ENCODE data around the gene HNF1B.

- TF ChIP-seq CTCF (IDR thresholded peaks at IDR 0.05) (no peak), POLR2A (IDR thresholded peaks at IDR 0.05) (no peak)
Observed at GRCh38 chr17:37762666-37763065, 17.8 kb upstream of the HNF1B start.

Measured in lower leg skin (tissue), 3 donors.